ENCODE data around the gene CRYL1.

GRCh38 chr13:20495087-20496023, 30.3 kb downstream of the CRYL1 start:
- TF ChIP-seq CTCF (IDR thresholded peaks at IDR 0.05) (peak; percentile 83), POLR2A (IDR thresholded peaks at IDR 0.05; ENCODE audit: low read length) (no peak), RFX5 (IDR thresholded peaks at IDR 0.05) (no peak), CEBPB (IDR thresholded peaks at IDR 0.05) (no peak)
